Testis (tissue), 2 donors: ENCODE results near the gene ZNF618.
"Not testable (repeated sequence)": the region's sequence is repeated elsewhere in the genome, so short reads cannot be mapped to it uniquely, and the experiment has no call there.

Source experiments
- POLR2A ChIP-seq: fragments of 450-650 bp; IDR thresholded peaks from one replicate; pipeline ENCODE4 v1.6.1; 2017; ENCODE audit warnings: antibody characterized with exemption, mild to moderate bottlenecking, moderate library complexity
- TF ChIP-seq, protein P1 (sequence below), 3 experiments: fragments of 450-650 bp in 2 of 3; fragments of 200-600 bp in 1 of 3; sonication (generic) in 1 of 3; IDR thresholded peaks; one replicate each; pipeline ENCODE4 v1.5.1; 2016 to 2019; ENCODE audit warnings: antibody characterized with exemption in 3 of 3, mild to moderate bottlenecking in 2 of 3, moderate library complexity in 1 of 3

GRCh38 chr9:114043660-114044059, 167.6 kb downstream of the ZNF618 start:
- TF ChIP-seq, protein P1, sequence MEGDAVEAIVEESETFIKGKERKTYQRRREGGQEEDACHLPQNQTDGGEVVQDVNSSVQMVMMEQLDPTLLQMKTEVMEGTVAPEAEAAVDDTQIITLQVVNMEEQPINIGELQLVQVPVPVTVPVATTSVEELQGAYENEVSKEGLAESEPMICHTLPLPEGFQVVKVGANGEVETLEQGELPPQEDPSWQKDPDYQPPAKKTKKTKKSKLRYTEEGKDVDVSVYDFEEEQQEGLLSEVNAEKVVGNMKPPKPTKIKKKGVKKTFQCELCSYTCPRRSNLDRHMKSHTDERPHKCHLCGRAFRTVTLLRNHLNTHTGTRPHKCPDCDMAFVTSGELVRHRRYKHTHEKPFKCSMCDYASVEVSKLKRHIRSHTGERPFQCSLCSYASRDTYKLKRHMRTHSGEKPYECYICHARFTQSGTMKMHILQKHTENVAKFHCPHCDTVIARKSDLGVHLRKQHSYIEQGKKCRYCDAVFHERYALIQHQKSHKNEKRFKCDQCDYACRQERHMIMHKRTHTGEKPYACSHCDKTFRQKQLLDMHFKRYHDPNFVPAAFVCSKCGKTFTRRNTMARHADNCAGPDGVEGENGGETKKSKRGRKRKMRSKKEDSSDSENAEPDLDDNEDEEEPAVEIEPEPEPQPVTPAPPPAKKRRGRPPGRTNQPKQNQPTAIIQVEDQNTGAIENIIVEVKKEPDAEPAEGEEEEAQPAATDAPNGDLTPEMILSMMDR (IDR thresholded peaks at IDR 0.05): not testable (repeated sequence)
- not testable (repeated sequence) for TF ChIP-seq POLR2A
